HepG2 (cell line): ENCODE measurements around the gene ERF. TPM values are rescaled to one million over a fixed set of nuclear protein-coding genes. Genes with fewer than 3 reads are reported as not detected.

ENCODE experiments used
- BCL6 ChIP-seq: IDR thresholded peaks from 2 replicates; pipeline ENCODE4 v1.6.1; 2016; ENCODE audit warnings: missing genetic modification reagents, missing compliant biosample characterization
- CAMTA2 ChIP-seq: sonication (generic); formaldehyde crosslinking; IDR thresholded peaks from 2 replicates; pipeline ENCODE4 v1.4.0; 2020; ENCODE audit warnings: mild to moderate bottlenecking, missing genetic modification reagents, borderline replicate concordance
- HIVEP1 ChIP-seq: sonication (generic); formaldehyde crosslinking; IDR thresholded peaks from 2 replicates; pipeline ENCODE4 v1.4.0; 2020; ENCODE audit warnings: mild to moderate bottlenecking, missing genetic modification reagents
- NR2F1 ChIP-seq, 2 experiments: fragments of 450-650 bp in 1 of 2; formaldehyde crosslinking in 1 of 2; IDR thresholded peaks; 2 replicates each; pipeline versions ENCODE4 v1.5.0 to v1.6.1; 2016 to 2020; ENCODE audit warnings: mild to moderate bottlenecking in 1 of 2, missing compliant biosample characterization in 1 of 2, missing genetic modification reagents in 1 of 2, moderate library complexity in 1 of 2
- NR2F6 ChIP-seq, 2 experiments: IDR thresholded peaks; 2 replicates each; pipeline ENCODE4 v1.6.1; 2016; ENCODE audit warnings: antibody characterized with exemption in 1 of 2, mild to moderate bottlenecking in 1 of 2
- RERE ChIP-seq: IDR thresholded peaks from 2 replicates; pipeline ENCODE4 v1.6.1; 2016; ENCODE audit warnings: low read depth, missing genetic modification reagents, missing compliant biosample characterization
- SMC3 ChIP-seq: IDR thresholded peaks from 2 replicates; pipeline ENCODE4 v1.6.1; 2011; ENCODE audit warnings: low read length, improper control_type of control experiment
- ZNF136 ChIP-seq: sonication (generic); formaldehyde crosslinking; IDR thresholded peaks from 2 replicates; pipeline ENCODE4 v1.8.1; 2022; ENCODE audit warnings: low read depth, mild to moderate bottlenecking, moderate library complexity, missing genetic modification reagents
- ZNF790 ChIP-seq: sonication (generic); formaldehyde crosslinking; IDR thresholded peaks from 2 replicates; pipeline ENCODE4 v1.8.0; 2022; ENCODE audit warnings: missing genetic modification reagents, mild to moderate bottlenecking, borderline replicate concordance
- polyA plus RNA-seq, 8 experiments: library from polyadenylated mRNA; depleted of rRNA in 3 of 8; stranded (reverse) in 7 of 8; unstranded in 1 of 8; fragments of >200 nt; fragmentation: Illumina TruSeq in 4 of 8; extraction: Trizol in 4 of 8; gene quantifications; 2 replicates each; pipeline versions ENCODE4 v1.2.1 to v1.2.3, GENCODE V29; 2011 to 2016; ENCODE audit warnings: low read depth in 4 of 8, missing spikeins in 1 of 8, mixed read lengths in 1 of 8; ENCODE audit not compliant: insufficient read depth in 1 of 8
- total RNA-seq, 5 experiments: library from RNA; depleted of rRNA; stranded (reverse); fragments of >200 nt; fragmentation: Illumina TruSeq; extraction: Trizol; gene quantifications; 2 replicates each; pipeline ENCODE4 v1.2.3, GENCODE V29; 2016; ENCODE audit warnings: low read depth in 1 of 5
- TF ChIP-seq, protein P1 (sequence below): IDR thresholded peaks from 2 replicates; pipeline ENCODE4 v1.6.1; 2016; ENCODE audit warnings: low read depth, borderline replicate concordance
- TF ChIP-seq, protein P2 (sequence below): sonication (generic); formaldehyde crosslinking; IDR thresholded peaks from 2 replicates; pipeline ENCODE4 v1.9.0; 2021; ENCODE audit warnings: mild to moderate bottlenecking, missing genetic modification reagents
- TF ChIP-seq, protein P3 (sequence below): sonication (generic); formaldehyde crosslinking; conservative IDR thresholded peaks from 2 replicates; pipeline ENCODE4 v1.4.0; 2020; ENCODE audit warnings: missing genetic modification reagents

Gene ERF
- total and polyA plus RNA-seq, 2 of the 13 experiments (the other 11 are each of a cell fraction or from before 2014, with no cell fraction given), result 67.1 to 69.9 TPM

DNA sequence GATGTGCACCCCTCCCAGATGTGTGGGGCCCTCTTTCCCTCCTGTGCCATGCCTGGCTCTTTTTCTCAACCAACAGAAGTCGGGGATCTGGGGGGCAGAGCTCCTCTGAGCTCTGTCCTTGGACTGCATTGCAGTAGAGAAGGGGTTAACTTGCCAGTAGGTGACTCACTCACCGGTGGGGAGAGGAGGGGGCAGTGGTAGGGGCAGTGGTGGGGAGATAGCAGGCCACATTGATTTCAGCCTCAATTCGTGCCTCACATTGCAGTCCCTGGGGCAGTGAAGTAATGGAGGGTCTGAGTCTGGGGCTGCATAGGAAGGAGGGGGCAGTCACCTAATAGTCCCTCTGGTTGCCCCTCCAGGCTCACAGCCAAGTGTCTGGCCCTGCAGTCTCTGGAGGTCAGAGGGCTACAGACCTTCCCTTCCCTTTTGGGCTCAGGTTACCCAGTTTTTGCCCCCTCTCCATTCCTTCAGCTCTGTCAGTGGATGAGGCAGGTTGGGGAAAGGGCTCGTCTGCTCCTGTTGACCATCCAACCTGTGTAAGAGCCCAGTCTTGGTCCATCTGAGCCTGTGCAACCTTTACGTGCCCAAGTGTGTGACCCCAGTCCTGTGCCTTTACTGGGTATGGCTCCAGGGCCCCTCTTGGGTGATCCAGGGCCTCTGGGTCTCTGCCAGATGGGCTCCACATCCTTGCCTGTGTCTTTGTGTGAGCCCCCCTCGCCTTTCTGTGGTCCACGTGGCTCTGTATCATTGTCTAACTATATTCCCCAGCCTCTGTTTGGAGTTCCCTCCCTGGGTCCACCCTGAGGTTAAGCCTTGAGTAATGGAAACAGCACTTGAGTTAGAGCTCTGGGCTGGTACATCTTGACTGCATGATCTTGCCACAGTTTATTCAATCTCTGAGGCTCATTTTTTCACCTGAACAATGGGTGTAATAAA, 27.2 kb upstream of the ERF start (continued):
- TF ChIP-seq, protein P1, sequence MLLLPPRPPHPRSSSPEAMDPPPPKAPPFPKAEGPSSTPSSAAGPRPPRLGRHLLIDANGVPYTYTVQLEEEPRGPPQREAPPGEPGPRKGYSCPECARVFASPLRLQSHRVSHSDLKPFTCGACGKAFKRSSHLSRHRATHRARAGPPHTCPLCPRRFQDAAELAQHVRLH, result no peak
- TF ChIP-seq NR2F6 (IDR thresholded peaks at IDR 0.05), result peak; percentile 32; the same call in 1 of the 2 replicates
- TF ChIP-seq NR2F6 (CRISPR knock-in tag; IDR thresholded peaks at IDR 0.05), result no peak
- 0 out of 4 replicates have a peak, but pooled peaks of 1 of the 2 experiments have one; percentile 12 for TF ChIP-seq NR2F1 (CRISPR knock-in tag; IDR thresholded peaks at IDR 0.05)
- no peak for TF ChIP-seq RERE (CRISPR knock-in tag)
- TF ChIP-seq, protein P2, sequence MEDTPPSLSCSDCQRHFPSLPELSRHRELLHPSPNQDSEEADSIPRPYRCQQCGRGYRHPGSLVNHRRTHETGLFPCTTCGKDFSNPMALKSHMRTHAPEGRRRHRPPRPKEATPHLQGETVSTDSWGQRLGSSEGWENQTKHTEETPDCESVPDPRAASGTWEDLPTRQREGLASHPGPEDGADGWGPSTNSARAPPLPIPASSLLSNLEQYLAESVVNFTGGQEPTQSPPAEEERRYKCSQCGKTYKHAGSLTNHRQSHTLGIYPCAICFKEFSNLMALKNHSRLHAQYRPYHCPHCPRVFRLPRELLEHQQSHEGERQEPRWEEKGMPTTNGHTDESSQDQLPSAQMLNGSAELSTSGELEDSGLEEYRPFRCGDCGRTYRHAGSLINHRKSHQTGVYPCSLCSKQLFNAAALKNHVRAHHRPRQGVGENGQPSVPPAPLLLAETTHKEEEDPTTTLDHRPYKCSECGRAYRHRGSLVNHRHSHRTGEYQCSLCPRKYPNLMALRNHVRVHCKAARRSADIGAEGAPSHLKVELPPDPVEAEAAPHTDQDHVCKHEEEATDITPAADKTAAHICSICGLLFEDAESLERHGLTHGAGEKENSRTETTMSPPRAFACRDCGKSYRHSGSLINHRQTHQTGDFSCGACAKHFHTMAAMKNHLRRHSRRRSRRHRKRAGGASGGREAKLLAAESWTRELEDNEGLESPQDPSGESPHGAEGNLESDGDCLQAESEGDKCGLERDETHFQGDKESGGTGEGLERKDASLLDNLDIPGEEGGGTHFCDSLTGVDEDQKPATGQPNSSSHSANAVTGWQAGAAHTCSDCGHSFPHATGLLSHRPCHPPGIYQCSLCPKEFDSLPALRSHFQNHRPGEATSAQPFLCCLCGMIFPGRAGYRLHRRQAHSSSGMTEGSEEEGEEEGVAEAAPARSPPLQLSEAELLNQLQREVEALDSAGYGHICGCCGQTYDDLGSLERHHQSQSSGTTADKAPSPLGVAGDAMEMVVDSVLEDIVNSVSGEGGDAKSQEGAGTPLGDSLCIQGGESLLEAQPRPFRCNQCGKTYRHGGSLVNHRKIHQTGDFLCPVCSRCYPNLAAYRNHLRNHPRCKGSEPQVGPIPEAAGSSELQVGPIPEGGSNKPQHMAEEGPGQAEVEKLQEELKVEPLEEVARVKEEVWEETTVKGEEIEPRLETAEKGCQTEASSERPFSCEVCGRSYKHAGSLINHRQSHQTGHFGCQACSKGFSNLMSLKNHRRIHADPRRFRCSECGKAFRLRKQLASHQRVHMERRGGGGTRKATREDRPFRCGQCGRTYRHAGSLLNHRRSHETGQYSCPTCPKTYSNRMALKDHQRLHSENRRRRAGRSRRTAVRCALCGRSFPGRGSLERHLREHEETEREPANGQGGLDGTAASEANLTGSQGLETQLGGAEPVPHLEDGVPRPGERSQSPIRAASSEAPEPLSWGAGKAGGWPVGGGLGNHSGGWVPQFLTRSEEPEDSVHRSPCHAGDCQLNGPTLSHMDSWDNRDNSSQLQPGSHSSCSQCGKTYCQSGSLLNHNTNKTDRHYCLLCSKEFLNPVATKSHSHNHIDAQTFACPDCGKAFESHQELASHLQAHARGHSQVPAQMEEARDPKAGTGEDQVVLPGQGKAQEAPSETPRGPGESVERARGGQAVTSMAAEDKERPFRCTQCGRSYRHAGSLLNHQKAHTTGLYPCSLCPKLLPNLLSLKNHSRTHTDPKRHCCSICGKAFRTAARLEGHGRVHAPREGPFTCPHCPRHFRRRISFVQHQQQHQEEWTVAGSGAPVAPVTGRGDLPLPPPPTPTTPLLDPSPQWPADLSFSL (CRISPR knock-in tag), result no peak
- TF ChIP-seq, protein P3, sequence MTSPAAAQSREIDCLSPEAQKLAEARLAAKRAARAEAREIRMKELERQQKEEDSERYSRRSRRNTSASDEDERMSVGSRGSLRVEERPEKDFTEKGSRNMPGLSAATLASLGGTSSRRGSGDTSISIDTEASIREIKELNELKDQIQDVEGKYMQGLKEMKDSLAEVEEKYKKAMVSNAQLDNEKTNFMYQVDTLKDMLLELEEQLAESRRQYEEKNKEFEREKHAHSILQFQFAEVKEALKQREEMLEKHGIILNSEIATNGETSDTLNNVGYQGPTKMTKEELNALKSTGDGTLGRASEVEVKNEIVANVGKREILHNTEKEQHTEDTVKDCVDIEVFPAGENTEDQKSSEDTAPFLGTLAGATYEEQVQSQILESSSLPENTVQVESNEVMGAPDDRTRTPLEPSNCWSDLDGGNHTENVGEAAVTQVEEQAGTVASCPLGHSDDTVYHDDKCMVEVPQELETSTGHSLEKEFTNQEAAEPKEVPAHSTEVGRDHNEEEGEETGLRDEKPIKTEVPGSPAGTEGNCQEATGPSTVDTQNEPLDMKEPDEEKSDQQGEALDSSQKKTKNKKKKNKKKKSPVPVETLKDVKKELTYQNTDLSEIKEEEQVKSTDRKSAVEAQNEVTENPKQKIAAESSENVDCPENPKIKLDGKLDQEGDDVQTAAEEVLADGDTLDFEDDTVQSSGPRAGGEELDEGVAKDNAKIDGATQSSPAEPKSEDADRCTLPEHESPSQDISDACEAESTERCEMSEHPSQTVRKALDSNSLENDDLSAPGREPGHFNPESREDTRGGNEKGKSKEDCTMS (CRISPR knock-in tag), result no peak
- TF ChIP-seq BCL6 (CRISPR knock-in tag), result peak; percentile 4; the same call in 1 of the 2 replicates
- TF ChIP-seq SMC3, result no peak
- peak; percentile 57; the same call in 1 of the 2 replicates for TF ChIP-seq HIVEP1 (CRISPR knock-in tag)
- peak; percentile 45; the same call in 1 of the 2 replicates for TF ChIP-seq CAMTA2 (CRISPR knock-in tag)
- TF ChIP-seq ZNF136 (CRISPR knock-in tag), result no peak
- TF ChIP-seq ZNF790, result no peak
